ENCODE data around the gene MINK1. TPM values are rescaled to one million over a fixed set of nuclear protein-coding genes. Genes with fewer than 3 reads are reported as not detected.

Gene MINK1
- total RNA-seq, 1 experiment from 2014 or later, result 160 TPM

DNA sequence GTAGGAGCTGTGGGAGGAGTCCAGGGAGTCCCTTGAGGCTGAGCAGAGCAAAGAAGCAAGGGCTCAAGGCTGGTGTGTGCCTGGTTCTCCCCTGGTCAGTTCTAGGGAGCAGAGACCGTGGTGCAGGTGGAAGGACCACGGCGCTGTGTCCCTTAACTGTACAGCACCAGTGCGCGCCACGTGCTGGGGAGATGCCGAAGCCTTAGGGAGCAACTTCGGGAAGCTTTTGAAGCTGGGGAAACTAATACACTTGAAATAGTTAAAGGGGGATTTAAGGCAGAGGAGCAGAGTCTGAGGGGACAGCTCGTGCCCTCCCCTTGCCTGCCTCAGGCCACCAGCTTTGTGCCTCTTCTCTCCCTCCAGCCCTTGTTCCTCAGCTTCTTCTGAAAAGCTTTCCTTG lies 27.5 kb downstream of the MINK1 start:
- H2AFZ ChIP-seq, result no peak overlapping the region
- TF ChIP-seq, protein P1, sequence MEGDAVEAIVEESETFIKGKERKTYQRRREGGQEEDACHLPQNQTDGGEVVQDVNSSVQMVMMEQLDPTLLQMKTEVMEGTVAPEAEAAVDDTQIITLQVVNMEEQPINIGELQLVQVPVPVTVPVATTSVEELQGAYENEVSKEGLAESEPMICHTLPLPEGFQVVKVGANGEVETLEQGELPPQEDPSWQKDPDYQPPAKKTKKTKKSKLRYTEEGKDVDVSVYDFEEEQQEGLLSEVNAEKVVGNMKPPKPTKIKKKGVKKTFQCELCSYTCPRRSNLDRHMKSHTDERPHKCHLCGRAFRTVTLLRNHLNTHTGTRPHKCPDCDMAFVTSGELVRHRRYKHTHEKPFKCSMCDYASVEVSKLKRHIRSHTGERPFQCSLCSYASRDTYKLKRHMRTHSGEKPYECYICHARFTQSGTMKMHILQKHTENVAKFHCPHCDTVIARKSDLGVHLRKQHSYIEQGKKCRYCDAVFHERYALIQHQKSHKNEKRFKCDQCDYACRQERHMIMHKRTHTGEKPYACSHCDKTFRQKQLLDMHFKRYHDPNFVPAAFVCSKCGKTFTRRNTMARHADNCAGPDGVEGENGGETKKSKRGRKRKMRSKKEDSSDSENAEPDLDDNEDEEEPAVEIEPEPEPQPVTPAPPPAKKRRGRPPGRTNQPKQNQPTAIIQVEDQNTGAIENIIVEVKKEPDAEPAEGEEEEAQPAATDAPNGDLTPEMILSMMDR (conservative IDR thresholded peaks at IDR 0.05), result no peak
- no peak for TF ChIP-seq EZH2 (IDR thresholded peaks at IDR 0.05; ENCODE audit: low read depth)
- no peaks in the 10 kb centered on the region for H3K9me3 ChIP-seq (ENCODE audit: insufficient read depth, low read depth)
- intact Hi-C loops (cut with micrococcal nuclease; ENCODE audit: unreplicated experiment), result no loop called here
- H3K36me3 ChIP-seq (ENCODE audit: low read depth), result 0 out of 2 replicates have a peak, but pooled peaks cover 3% of the 10 kb centered on the region
- no peak overlapping the region for H3K27ac ChIP-seq
- no peak for DNase-seq
- H3F3A ChIP-seq (ENCODE audit: insufficient read depth, low read depth), result peaks cover 23% of the 10 kb centered on the region
- no peak overlapping the region for H3K4me3 ChIP-seq
- H3K4me1 ChIP-seq (replicated peaks; ENCODE audit: insufficient read depth), result peaks cover 20% of the 10 kb centered on the region
- peaks cover 38% of the 10 kb centered on the region for H3K79me2 ChIP-seq (ENCODE audit: low read depth)
- H4K20me1 ChIP-seq (ENCODE audit: insufficient read depth), result peaks cover 16% of the 10 kb centered on the region
- POLR2A ChIA-PET (ENCODE audit: unreplicated experiment), result no interaction called here
- no peak overlapping the region for H3K4me2 ChIP-seq
- CTCF ChIA-PET, result no interaction called here
- BruUV-seq (replicated peaks), result no TSS peak
- no peaks in the 10 kb centered on the region for H3K9me2 ChIP-seq (ENCODE audit: insufficient read depth)
- H3K27me3 ChIP-seq (ENCODE audit: insufficient read depth, low read depth), result no peaks in the 10 kb centered on the region

DNA sequence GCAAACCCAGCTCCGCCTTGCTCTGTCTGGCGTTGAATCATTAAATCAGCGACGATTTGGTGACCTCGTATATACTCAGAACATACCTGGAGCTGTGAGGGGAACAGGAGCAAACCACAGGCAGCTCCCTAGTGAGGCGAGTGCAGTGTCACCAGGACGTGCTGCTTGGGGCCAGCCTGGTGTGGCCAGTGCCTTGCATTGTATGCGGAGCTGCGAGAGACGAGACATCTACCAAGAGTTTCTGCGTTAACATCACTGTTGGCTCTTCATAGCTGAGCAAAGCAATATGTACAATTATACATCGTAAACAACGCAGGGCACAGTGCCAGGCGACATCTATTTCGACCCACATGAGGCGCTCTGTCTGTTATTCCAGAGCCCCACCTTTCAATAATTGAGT lies 27.9 kb downstream of the MINK1 start:
- Histone ChIP-seq H3K27me3 (ENCODE audit: insufficient read depth, low read depth) (no peaks in the 10 kb centered on the region), H3K4me3 (no peak overlapping the region), H2AFZ (no peak overlapping the region), H3K9me3 (ENCODE audit: insufficient read depth, low read depth) (no peaks in the 10 kb centered on the region), H3K36me3 (ENCODE audit: low read depth) (0 out of 2 replicates have a peak, but pooled peaks cover 3% of the 10 kb centered on the region), H4K20me1 (ENCODE audit: insufficient read depth) (peaks cover 16% of the 10 kb centered on the region), H3K9me2 (ENCODE audit: insufficient read depth) (no peaks in the 10 kb centered on the region), H3F3A (ENCODE audit: insufficient read depth, low read depth) (peaks cover 27% of the 10 kb centered on the region), H3K4me2 (no peak overlapping the region), H3K79me2 (ENCODE audit: low read depth) (peaks cover 36% of the 10 kb centered on the region), H3K4me1 (replicated peaks; ENCODE audit: insufficient read depth) (peaks cover 20% of the 10 kb centered on the region), H3K27ac (no peak overlapping the region)
- BruUV-seq (replicated peaks), result no TSS peak
- intact Hi-C loops (cut with micrococcal nuclease; ENCODE audit: unreplicated experiment), result no loop called here
- POLR2A ChIA-PET (ENCODE audit: unreplicated experiment), result no interaction called here
- no peak for DNase-seq
- TF ChIP-seq EZH2 (IDR thresholded peaks at IDR 0.05; ENCODE audit: low read depth), result no peak
- TF ChIP-seq, protein P1 (conservative IDR thresholded peaks at IDR 0.05), result no peak
- CTCF ChIA-PET, result no interaction called here

DNA sequence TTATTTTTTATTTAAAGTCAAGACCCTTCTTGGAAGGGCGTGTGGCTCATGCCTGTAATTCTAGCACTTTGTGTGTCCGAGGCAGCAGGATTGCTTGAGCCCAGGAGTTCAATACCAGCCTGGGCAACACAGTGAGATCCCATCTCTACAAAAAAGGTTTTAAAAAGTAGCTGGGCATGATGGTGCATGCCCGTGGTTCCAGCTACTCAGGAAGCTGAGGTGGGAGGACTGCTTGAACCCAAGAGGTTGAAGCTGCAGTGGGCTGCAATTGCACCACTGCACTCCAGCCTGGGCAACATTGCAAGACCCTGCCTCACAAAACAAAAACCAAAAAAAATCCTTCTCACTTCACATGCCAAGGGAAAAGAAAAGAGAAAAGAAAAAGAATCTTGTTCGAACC lies 29.6 kb downstream of the MINK1 start:
- Histone ChIP-seq H3K4me2 (no peak overlapping the region), H3K79me2 (ENCODE audit: low read depth) (peaks cover 28% of the 10 kb centered on the region), H3K4me1 (replicated peaks; ENCODE audit: insufficient read depth) (peaks cover 18% of the 10 kb centered on the region), H3K27me3 (ENCODE audit: insufficient read depth, low read depth) (no peaks in the 10 kb centered on the region), H3K27ac (no peak overlapping the region), H3K9me2 (ENCODE audit: insufficient read depth) (no peaks in the 10 kb centered on the region), H3K4me3 (no peak overlapping the region), H3K36me3 (ENCODE audit: low read depth) (0 out of 2 replicates have a peak, but pooled peaks cover 3% of the 10 kb centered on the region), H3F3A (ENCODE audit: insufficient read depth, low read depth) (peaks cover 26% of the 10 kb centered on the region; the same call in 1 of the 2 replicates), H2AFZ (no peak overlapping the region), H3K9me3 (ENCODE audit: insufficient read depth, low read depth) (no peaks in the 10 kb centered on the region), H4K20me1 (ENCODE audit: insufficient read depth) (peaks cover 19% of the 10 kb centered on the region)
- BruUV-seq (replicated peaks), result no TSS peak
- intact Hi-C loops (cut with micrococcal nuclease; ENCODE audit: unreplicated experiment), result no loop called here
- ChIA-PET CTCF (no interaction called here), POLR2A (ENCODE audit: unreplicated experiment) (no interaction called here)
- TF ChIP-seq, protein P1 (conservative IDR thresholded peaks at IDR 0.05), result no peak
- no peak for TF ChIP-seq EZH2 (IDR thresholded peaks at IDR 0.05; ENCODE audit: low read depth)
- no peak for DNase-seq

All from PC-9 (cell line).